ENCODE data around the gene ZNF579. TPM values are rescaled to one million over a fixed set of nuclear protein-coding genes. Genes with fewer than 3 reads are reported as not detected.

ZNF579 gene
- total RNA-seq, 2 experiments from 2014 or later, result 6.7 to 7.1 TPM

DNA sequence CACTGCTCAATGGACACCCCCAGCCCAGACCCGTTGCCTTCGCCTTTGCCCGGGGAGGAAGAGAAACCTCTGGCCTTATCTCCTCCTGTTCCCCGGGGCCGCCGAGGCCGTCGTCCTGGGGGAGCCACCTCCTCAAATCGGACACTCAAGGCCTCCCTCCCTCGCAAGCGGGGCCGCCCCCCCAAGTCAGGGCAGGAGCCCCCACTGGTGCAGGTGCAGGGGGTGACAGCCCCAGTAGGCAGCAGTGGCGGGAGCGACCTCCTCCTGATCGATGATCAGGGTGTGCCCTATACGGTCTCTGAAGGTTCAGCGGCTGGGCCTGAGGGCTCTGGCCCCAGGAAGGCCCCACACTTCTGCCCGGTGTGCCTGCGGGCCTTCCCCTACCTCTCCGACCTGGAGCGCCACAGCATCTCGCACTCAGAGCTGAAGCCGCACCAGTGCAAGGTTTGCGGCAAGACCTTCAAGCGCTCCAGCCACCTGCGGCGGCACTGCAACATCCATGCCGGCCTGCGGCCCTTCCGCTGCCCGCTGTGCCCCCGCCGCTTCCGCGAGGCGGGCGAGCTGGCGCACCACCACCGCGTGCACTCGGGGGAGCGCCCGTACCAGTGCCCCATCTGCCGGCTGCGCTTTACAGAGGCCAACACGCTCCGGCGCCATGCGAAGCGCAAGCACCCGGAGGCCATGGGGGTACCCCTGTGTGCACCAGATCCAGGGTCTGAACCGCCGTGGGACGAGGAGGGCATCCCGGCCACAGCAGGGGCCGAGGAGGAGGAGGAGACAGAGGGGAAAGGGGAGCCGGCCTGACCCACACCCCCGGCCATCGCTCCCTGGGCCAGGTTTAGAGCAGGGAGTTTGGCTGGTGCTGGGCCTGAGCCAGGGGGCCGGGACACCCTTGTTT is 21.7 kb upstream of the ZNF579 start:
- TF ChIP-seq, protein P1, sequence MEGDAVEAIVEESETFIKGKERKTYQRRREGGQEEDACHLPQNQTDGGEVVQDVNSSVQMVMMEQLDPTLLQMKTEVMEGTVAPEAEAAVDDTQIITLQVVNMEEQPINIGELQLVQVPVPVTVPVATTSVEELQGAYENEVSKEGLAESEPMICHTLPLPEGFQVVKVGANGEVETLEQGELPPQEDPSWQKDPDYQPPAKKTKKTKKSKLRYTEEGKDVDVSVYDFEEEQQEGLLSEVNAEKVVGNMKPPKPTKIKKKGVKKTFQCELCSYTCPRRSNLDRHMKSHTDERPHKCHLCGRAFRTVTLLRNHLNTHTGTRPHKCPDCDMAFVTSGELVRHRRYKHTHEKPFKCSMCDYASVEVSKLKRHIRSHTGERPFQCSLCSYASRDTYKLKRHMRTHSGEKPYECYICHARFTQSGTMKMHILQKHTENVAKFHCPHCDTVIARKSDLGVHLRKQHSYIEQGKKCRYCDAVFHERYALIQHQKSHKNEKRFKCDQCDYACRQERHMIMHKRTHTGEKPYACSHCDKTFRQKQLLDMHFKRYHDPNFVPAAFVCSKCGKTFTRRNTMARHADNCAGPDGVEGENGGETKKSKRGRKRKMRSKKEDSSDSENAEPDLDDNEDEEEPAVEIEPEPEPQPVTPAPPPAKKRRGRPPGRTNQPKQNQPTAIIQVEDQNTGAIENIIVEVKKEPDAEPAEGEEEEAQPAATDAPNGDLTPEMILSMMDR (IDR thresholded peaks at IDR 0.05), result no peak
- intact Hi-C loops (cut with DNase I, micrococcal nuclease), result loop anchor here in 1 of 2 experiments (10.0 kb wide), 2 partner anchors 198 to 348 kb away; partner anchors contain the start of genes PPP6R1 and UBE2S
- CTCF ChIA-PET, result no interaction called here
- Mint-ChIP-seq H3K27ac (peak overlapping the region; percentile 83), H3K4me1 (ENCODE audit: low read depth) (peaks cover 44% of the 10 kb centered on the region), H3K36me3 (ENCODE audit: low read depth) (peaks cover 46% of the 10 kb centered on the region), H3K4me3 (no peak overlapping the region), H3K9me3 (no peaks in the 10 kb centered on the region), H3K27me3 (no peaks in the 10 kb centered on the region)
- POLR2A ChIA-PET, result interaction anchor here (1.4 kb wide), 1 partner anchor 22 kb away, joined by 11 read pairs; the partner anchor contains the start of gene ZNF784
- H3K27ac ChIP-seq (ENCODE audit: low read depth in 1 of 2, low read length in 2 of 2), result no peak overlapping the region
- no peak overlapping the region for H3K4me3 ChIP-seq (ENCODE audit: low read length)
- H3K27me3 ChIP-seq (ENCODE audit: control insufficient read depth in 1 of 2, insufficient read depth in 2 of 2, low read length in 2 of 2), result no peaks in the 10 kb centered on the region
- peaks cover 56% of the 10 kb centered on the region for H3K4me1 ChIP-seq (ENCODE audit: insufficient read depth, low read length)
- peaks cover 6% of the 10 kb centered on the region for H3K36me3 ChIP-seq (ENCODE audit: insufficient read depth, low read length)
- H3K9me3 ChIP-seq (ENCODE audit: control insufficient read depth in 1 of 2, insufficient read depth in 1 of 2, low read length in 2 of 2), result no peaks in the 10 kb centered on the region
- ATAC-seq (ENCODE audit: poor library complexity) (no peak), DNase-seq (peak in 1 of 14 experiments; percentile 37)

DNA sequence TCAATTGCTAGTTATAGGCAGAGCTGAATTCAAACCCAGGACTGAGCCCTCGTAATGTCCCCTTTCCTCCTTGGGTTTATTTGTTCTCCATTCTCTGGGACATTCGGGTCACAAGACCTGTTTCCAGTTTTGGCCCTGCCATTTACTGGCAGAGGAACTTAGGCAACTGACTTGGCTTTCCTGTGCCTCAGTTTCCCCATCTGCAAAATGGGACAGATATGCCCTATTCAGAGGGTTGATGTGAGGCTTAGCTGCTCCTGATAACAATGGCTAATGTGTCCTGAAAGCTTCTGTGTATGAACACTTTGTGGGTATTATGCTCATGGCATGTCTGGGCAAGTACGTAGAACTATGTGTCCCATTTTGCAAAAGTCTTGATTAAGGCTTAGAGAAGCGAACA is 20.4 kb upstream of the ZNF579 start:
- peak overlapping the region; percentile 63 for H3K4me3 ChIP-seq (ENCODE audit: low read length)
- H3K4me1 Mint-ChIP-seq (ENCODE audit: low read depth), result peaks cover 32% of the 10 kb centered on the region

DNA sequence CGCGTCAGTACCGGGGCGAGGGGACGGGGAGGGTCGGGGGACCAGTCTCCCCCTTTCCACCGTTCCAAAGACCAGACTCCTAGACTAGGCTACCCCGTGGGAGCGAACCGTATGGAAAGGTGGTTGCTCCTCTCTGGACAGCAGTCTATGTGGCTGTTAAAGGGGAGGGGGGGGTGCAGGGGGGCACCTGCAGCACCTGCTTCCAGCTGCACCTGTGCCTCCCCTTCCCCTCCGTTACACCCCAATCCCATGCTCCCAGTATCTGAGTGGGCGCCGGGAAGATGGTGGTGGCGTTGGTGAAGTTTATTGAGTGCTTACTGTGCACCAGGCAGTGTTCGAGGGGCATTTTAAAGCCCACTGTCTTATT is 20.0 kb upstream of the ZNF579 start:
- ATAC-seq (ENCODE audit: poor library complexity) (no peak), DNase-seq (no peak)
- H3K4me1 Mint-ChIP-seq (ENCODE audit: low read depth), result peaks cover 29% of the 10 kb centered on the region
- Histone ChIP-seq H3K36me3 (ENCODE audit: insufficient read depth, low read length) (peaks cover 10% of the 10 kb centered on the region), H3K27ac (ENCODE audit: low read depth in 1 of 2, low read length in 2 of 2) (peak overlapping the region; percentile 68 to 95), H3K4me1 (ENCODE audit: insufficient read depth, low read length) (peaks cover 39% of the 10 kb centered on the region), H3K27me3 (ENCODE audit: control insufficient read depth in 1 of 2, insufficient read depth in 2 of 2, low read length in 2 of 2) (no peaks in the 10 kb centered on the region), H3K9me3 (ENCODE audit: control insufficient read depth in 1 of 2, insufficient read depth in 1 of 2, low read length in 2 of 2) (no peaks in the 10 kb centered on the region), H3K4me3 (ENCODE audit: low read length) (peak overlapping the region; percentile 63)
- H3K27ac Mint-ChIP-seq, result peak overlapping the region; percentile 83
- no peaks in the 10 kb centered on the region for H3K27me3 Mint-ChIP-seq
- no peaks in the 10 kb centered on the region for H3K9me3 Mint-ChIP-seq
- peaks cover 50% of the 10 kb centered on the region for H3K36me3 Mint-ChIP-seq (ENCODE audit: low read depth)
- intact Hi-C loops (cut with DNase I, micrococcal nuclease), result loop anchor here in 1 of 2 experiments (10.0 kb wide), 2 partner anchors 196 to 346 kb away; partner anchors contain the start of genes PPP6R1 and UBE2S
- H3K4me3 Mint-ChIP-seq, result peak overlapping the region; percentile 90
- CTCF ChIA-PET, result interaction anchor here (2.1 to 2.3 kb wide), 2 partner anchors 32 to 97 kb away, joined by 11 to 17 read pairs; no protein-coding TSS in a partner anchor
- TF ChIP-seq, protein P1 (IDR thresholded peaks at IDR 0.05), result no peak
- POLR2A ChIA-PET, result interaction anchor here (1.2 to 2.9 kb wide), 6 partner anchors 14 to 341 kb away, joined by 3 to 38 read pairs (median 13); partner anchors contain the start of genes U2AF2 and ZNF579

More for the DNA sequence above, 20.4 kb upstream of the ZNF579 start:
- no peaks in the 10 kb centered on the region for H3K27me3 ChIP-seq (ENCODE audit: control insufficient read depth in 1 of 2, insufficient read depth in 2 of 2, low read length in 2 of 2)
- H3K27ac ChIP-seq (ENCODE audit: low read depth in 1 of 2, low read length in 2 of 2), result peak overlapping the region in 1 of 2 donors; percentile 68
- Mint-ChIP-seq H3K27ac (peak overlapping the region; percentile 83), H3K9me3 (no peaks in the 10 kb centered on the region), H3K27me3 (no peaks in the 10 kb centered on the region), H3K4me3 (peak overlapping the region; percentile 90), H3K36me3 (ENCODE audit: low read depth) (peaks cover 50% of the 10 kb centered on the region)
- peaks cover 44% of the 10 kb centered on the region for H3K4me1 ChIP-seq (ENCODE audit: insufficient read depth, low read length)
- ChIA-PET POLR2A (interaction anchor here (1.2 to 2.9 kb wide), 6 partner anchors 16 to 342 kb away, joined by 3 to 38 read pairs (median 10); partner anchors contain the start of genes U2AF2, ZNF579 and ZNF784), CTCF (no interaction called here)
- H3K36me3 ChIP-seq (ENCODE audit: insufficient read depth, low read length), result peaks cover 6% of the 10 kb centered on the region
- peak in 1 of 14 experiments; percentile 29 for DNase-seq
- TF ChIP-seq, protein P1 (IDR thresholded peaks at IDR 0.05), result no peak
- ATAC-seq (ENCODE audit: poor library complexity), result no peak
- no peaks in the 10 kb centered on the region for H3K9me3 ChIP-seq (ENCODE audit: control insufficient read depth in 1 of 2, insufficient read depth in 1 of 2, low read length in 2 of 2)
- intact Hi-C loops (cut with DNase I, micrococcal nuclease), result loop anchor here in 1 of 2 experiments (10.0 kb wide), 2 partner anchors 196 to 346 kb away; partner anchors contain the start of genes PPP6R1 and UBE2S

All from CD4-positive, alpha-beta T cell (primary cell).